Measurements from ENCODE around the gene PLXNB1. TPM values are rescaled to one million over a fixed set of nuclear protein-coding genes. Genes with fewer than 3 reads are reported as not detected.

The PLXNB1 gene
- total RNA-seq, 1 experiment from 2014 or later, result 5.8 TPM

DNA sequence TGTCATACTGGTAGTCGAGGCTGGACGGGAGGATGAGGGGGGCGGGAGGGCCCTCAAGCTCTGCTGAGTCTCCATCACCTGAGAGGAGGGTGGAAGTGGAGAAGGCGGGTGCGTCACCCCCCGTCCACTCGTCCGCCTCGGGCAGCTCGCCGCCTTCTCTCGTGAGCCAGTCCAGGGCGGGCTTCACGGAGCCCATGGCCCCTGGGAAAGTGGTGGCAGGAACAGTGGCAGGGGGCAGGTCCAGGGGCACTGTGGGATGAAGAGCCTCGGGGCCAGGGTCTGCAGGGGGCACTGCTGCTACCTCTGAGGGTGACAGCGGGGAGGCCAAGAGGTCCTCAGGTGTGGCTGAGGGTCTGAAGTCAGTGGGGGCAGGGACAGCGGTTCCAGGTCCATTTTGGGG lies 10.3 kb downstream of the PLXNB1 start:
- DNase-seq (ENCODE audit: low read depth), result no peak

- no peak for DNase-seq (ENCODE audit: low read depth)
These were observed 10.7 kb downstream of the PLXNB1 start for GRCh38 chr3:48419149-48419548.

GRCh38 chr3:48418651-48419050 lies 11.2 kb downstream of the PLXNB1 start:
- DNase-seq (ENCODE audit: low read depth), result no peak

GRCh38 chr3:48418140-48418539 lies 11.7 kb downstream of the PLXNB1 start:
- DNase-seq (ENCODE audit: low read depth), result no peak

DNA sequence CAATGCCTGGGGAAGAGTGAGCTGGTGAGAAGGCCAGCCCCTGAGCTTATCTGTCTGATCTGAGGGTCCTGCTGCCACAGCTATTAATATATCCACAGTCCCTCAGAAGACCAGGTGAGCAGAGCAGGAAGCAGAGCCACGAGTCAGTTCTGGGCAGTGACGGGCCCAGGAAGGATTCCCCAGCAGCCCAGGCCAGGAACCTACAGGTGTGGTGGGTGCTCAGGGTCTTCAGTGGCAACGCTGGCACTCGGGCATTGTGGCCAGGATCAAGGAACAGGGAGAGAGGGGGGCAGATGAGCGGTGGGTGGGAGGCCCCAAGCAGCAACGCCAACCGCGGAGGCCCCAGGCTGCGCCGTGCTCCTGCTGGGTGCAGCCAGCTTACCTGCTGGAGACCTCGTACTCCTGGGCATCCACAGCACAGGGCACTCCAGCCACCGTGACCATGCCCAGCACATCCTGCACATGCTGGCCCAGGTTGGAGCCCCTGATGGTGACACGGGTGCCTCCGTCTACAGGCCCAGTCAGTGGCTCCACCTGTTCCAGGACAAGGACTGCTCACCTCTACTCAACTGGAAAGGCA lies 12.3 kb downstream of the PLXNB1 start:
- no peak for DNase-seq (ENCODE audit: low read depth)

DNA sequence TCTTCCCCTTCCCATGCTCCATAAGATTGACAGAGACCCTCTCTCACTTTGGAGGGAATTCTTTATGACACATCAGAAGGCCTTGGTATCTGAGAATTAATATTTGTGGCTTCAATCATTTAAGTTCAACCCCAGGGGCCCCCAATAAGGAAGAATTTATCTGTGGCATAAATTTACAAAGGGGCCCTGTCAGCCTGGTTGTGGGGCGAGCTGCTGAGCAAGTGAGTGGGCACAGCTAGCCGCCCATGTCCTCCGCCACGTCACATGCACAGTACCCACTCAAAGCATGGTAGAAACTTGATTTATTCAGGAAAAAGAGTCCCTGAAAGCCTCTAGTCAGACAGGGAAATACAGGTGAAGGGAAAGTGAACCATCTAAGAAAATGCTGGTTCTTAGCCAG lies 13.3 kb downstream of the PLXNB1 start:
- DNase-seq (ENCODE audit: low read depth), result no peak

DNA sequence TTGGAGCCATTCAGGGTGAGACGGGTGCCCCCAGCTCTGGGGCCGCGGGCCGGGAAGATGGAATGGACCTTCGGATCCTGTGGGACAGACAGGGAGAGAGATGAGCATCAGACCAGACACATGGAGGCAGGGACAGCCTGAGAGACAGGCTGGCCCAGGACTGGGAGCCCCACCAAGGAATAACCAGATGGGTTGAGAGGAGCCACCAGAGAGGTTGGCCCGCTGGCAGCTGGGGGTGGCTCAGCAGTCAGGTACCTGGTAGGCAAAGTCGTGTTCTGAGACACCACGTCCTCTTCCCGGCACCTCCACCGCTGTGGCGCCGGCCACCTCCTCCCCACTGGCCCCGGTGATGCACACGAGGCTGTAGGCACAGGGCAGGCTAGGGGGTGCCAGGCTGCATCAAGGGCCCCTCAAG lies 13.8 kb downstream of the PLXNB1 start:
- no peak for DNase-seq (ENCODE audit: low read depth)

DNA sequence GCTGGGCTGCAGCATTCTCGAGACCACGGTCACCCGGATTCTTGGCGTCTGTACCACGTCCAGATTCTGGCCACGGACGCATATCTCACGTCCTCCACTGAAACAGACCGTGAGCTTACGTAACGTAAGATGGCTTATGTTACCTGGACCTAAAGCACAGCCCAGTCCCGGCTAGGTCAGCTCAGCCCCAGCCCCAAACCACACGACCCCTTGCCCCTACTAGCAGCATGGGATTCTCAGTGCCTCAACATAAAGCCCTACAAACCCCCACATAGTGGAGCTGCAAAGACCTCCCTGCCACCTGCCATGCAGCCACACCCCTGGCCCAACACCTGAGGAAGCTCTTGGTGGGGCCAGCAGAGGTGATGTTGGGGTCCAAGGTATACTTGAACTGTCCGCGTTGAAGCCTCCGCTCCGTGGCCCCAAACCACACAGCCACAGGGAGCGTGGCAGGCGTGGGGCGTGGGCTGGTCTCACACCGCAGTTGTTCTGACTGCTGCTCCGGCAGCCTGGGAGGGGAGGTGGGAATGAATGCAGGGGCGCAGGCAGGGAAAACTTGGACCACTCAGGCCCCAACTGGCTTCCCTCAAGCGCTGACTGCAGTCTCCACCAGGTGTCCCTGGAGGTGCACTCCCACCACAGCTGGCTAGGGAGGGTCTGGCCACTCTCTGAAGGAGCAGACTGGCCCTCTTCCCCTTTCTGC lies 14.5 kb downstream of the PLXNB1 start:
- no peak for DNase-seq (ENCODE audit: low read depth)

DNA sequence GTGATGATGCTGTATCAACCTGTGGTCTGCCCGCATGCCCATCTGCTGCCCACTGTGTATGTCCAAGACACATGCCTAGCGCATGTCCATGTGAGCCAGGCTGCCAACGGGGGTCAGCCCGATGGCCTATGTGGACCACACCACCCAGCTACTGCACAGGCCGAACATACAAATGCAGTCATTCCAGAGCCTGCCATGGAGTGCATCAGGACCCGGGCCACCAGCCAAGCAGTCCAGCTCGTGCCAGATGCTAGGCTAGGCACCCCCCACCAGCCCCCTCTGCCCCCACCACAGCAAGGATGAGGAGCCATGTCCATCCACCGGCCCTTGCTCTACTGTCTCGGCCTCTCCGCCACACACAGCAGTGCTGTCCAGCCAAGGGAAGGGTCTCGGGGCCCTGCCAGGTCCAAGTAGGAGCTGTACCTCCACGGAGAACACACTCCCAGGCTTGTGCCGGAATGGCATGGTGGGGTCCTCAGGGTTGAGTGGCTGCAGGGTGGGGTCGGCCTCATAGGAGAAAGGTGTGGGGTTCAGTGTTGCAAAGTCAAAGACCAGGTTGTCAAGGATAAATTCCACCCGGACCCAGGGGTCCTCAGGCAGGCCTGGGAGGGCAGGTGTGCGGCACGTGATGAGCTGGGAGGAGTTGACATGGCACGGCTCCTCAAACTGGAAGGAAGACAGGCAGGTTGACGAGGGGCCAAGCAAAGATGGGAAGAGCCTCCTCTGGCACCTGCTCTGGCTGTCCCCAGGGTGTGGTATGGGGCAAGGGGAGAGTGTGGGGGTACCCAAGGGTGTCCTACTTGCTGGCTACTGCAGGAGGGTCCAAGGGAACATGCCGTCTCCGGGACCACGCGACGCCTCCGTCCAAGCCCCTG lies 15.3 kb downstream of the PLXNB1 start:
- no peak for DNase-seq (ENCODE audit: low read depth)

DNA sequence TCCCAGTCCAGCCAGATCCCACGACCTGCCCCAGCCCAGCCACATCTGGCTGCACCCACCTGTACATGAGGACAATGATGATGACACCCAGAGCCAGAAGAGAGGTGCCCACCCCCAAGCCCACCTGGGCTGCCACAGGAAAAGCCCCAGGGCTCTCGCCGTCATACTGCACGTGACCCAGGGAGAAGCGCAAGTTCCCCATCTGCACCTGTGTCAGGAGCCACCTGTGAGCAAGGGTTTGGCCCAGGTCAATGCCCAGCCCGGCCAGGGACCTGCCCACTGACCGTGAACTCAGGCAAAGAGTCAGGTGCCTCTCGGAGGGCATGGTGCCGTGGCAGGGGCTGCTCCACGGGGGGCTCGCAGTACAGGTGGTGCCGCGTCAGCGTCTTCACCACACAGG lies 16.3 kb downstream of the PLXNB1 start:
- no peak for DNase-seq (ENCODE audit: low read depth)

- DNase-seq (ENCODE audit: low read depth), result no peak
These were observed 16.8 kb downstream of the PLXNB1 start for GRCh38 chr3:48413086-48413485.

DNA sequence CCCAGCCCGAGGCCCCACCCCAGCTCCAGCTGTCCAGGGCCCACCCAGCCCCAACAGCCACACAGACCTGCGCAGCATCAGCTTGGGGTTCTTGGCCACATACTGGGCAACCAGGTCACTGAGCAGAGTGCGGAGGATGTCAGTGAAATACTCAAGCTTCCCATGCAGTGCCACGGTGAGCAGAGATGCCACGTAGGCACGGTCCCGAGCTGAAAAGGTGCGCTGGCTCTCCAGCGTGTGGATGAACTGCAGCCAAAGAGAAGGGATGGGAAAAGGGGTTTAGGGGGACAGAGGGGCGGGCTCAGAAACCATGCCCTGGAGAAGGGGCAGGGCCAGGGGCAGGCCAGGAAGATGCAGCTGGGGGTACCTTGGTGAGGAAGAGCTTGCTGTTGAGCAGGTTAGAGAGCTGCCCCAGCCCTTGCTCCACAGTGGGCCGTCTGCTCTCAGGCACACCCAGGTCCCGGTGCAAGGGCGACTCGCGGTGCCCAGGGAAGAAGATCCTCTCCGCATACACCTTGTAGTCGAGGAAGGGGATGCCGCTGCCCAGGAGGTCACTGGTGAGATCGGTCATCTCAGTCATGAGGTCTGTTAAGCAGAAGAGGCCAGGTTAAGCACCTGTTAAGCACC lies 17.4 kb downstream of the PLXNB1 start:
- no peak for DNase-seq (ENCODE audit: low read depth)

DNA sequence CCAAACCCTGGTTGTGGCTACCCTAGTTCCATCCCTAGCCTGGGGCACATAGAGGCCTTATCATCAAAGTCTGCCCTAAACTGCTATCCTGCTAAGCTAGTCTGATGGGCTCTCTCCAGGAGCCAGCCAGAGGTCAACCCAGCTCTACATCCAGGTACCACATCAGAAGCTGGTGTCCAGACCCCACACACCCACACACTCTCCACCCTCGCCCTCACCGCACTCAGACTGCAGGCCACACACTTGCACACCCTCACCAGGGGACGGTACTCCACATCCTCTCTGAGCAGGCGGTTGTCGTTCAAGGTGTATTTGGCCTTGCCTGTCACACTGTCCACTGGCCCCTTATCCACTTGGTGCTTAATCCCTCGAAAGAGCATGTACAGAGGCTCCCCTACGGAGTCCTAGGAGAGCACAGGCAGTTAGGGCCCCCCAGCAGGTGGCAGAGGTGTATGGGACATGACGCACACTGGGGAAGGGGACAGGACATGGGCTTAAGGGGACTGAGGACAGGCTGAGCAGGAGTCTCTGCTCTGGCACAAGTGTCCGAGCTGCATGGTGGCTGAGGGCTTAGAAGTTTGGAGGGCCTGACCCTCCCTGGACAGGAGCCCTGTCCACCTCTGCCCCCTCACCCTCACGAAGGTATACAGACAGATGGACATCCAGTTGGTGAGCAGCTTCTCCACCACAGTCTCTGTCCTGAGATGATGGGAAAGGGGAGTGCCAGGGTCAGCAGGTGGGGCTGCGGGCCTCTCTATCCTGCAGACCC lies 18.1 kb downstream of the PLXNB1 start:
- no peak for DNase-seq (ENCODE audit: low read depth)

- no peak for DNase-seq (ENCODE audit: low read depth)
These were observed 18.8 kb downstream of the PLXNB1 start for GRCh38 chr3:48411041-48411588.

- no peak for DNase-seq (ENCODE audit: low read depth)
These were observed 19.5 kb downstream of the PLXNB1 start for GRCh38 chr3:48410205-48411040.

- no peak for DNase-seq (ENCODE audit: low read depth)
These were observed 20.3 kb downstream of the PLXNB1 start for GRCh38 chr3:48409291-48410201.

DNA sequence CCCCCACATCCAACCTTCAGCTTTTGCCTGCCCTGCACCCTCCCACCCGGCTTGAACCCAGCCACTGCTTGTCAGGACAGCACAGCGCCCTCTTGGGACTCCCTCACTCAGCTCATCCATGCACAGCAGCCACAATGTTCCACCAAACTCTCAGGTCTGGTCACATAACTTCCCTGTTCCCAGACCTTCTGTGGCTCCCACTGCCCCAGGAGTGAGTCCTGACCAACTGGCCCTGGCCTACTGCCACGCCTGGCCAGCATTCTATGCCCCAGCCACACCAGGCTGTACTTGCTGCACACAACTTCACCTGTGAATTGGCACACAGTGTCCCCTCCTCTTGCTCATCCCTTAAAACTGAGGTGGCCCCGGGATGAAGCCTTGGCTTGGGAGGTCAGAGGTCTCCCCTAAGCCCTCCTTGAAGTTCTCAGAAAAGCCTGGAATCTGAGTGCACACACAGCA lies 21.0 kb downstream of the PLXNB1 start:
- DNase-seq (ENCODE audit: low read depth), result no peak

GRCh38 chr3:48407542-48408099 lies 22.3 kb downstream of the PLXNB1 start:
- DNase-seq (ENCODE audit: low read depth), result no peak

All from HT1080 (cell line).